Measurements from ENCODE around the gene P2RY8.

P2RY8 gene

DNA sequence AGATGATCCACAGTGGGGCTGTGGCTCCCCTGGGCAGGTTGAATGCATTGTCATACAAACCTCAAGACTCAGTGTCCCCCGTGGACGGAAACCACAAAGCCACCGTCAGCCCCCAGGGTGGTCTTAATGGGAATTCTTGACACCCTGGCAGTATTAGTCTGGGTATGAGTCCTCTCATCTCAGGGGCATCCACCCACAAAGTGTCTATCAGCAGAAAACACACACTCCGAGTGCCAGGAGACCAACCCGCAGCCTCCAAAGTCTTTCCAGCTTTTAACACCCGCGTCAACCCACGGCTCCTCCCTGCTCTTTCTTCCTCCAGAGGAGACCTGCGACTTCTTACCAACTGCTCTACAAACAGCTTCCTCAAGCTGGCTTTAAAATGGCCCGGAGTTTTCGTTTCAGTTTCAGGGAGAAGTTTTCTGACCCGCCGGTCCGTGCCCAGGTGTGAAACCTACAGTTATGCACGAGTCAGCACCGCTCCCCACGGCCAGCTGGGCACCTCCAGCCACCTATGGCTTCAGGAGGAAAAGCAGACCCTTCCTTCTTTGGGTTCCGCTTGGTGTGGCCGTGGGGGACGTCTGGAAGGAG, 69.9 kb downstream of the P2RY8 start:
- DNase-seq (ENCODE audit: extremely low read depth in 1 of 2, low read depth in 1 of 2) = no peak

DNA sequence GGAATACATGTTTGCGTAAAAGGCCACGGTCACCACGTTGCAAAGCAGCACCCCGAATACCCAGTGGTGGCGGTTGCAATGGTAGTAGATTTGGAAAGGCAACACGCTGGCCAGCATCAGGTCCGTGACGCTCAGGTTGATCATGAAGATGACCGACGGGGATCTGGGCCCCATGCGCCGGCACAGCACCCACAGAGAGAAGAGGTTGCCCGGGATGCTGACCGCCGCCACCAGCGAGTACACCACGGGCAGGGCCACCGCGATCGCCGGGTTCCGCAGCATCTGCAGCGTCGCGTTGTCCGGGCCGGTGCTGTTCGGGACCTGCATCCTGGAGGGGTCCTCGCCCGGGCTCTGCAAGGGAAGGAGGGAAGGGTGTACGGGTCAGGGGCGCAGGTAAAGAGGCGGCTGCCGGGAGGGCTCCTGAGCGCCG, 70.7 kb downstream of the P2RY8 start:
- DNase-seq (ENCODE audit: extremely low read depth in 1 of 2, low read depth in 1 of 2) = no peak

DNA sequence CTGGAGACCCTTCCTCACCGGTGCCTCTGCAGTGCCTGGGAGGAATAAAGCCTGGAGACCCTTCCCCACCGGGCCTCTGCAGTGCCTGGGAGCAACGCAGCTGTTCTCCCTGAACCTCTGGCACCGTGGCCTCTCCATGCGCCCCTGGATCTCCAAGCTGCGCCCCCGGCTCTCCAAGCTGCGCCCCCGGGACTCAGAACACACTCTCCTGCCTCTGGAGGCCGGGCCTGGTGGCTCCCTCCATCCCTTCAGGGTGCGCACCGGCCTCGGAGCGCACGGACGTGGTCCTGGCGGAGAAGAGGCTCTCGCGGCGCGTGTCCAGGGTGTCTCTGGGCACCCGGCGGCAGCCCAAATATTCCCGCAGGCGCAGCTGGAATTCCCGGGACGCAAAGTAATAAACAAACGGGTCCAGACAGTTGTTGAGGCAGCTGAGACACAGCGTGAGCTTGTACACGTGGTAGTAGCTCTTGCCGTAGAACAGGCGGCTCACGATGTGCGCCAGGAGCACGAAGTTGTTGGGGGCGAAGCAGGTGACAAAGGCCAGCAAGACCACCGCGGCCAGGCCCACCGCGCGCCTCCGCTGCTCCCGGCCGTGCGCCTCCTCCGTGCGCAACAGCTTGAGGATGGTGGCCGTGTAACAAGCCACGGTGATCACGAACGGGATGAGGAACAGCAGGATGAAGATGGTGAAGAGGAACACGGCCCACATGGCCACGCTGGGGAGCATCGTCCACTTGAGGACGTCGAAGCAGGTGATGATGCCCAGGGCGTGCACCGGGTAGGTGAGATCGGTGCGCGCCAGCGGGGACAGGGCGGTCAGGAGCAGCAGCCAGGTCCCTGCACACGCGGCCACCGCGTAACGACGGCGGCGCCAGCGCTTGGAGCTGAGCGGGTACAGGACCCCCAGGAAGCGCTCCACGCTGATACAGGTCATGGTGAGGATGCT, 71.4 kb downstream of the P2RY8 start:
- DNase-seq (ENCODE audit: extremely low read depth in 1 of 2, low read depth in 1 of 2) = no peak

DNA sequence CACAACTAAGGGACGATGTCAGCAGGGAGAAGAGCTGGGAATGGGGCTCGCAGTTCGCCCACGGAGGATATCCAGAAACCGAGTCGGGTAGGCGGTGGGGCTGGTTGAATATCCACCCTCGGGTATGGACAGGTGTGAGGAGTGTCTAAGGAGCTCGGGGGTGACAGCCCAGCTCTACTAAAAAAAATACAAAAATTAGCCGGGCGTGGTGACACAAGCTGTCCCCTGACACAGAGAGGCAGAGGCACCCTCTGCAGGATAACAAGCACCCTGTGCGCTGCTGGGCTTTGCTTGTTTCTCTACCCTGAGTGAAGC, 72.1 kb downstream of the P2RY8 start:
- DNase-seq (ENCODE audit: extremely low read depth in 1 of 2, low read depth in 1 of 2) = no peak

DNA sequence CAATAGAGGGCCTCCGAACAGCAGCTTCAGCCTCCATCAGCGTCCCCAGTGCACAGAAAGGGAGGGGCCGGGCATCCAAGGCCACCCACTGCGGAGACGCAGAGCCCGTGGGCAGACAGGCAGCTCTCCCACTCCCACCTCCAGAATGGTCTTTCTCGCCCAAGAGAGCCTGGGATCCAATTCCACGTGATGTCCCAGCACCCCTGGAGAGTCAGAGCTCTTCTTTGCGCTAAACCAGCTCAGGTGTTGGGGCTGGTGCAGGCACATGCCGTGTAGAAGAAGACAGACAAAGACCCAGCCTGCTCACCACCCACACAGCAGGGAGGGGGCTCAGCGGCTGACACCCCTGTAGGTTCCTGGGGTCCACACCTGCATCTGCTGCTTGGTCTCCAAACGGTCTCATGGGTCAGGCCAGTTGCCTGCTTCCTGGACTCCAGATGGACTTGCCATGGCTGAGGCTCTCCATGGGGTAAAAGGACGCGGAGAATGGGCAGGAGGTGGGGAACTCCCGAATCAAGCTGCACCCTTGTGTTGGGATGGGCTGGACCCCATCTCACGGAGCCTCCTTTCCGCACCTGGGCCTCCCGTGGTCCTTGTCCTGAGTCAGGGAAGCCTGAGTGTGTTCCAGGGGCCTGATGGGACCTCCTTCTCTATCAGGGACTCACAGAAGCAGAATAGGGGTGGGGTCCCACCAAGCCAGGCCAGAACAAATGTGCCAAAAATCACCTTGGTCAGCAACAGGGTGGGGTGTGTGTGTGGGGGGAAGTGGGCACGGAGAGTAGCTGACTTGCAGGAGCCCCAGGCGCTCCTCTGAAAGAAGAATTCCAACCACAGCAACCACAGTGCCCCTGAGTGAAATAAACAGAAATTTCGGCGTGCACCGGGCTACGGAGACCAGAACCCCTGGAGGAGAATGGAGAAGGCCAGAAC, 72.7 kb downstream of the P2RY8 start:
- no peak for DNase-seq (ENCODE audit: extremely low read depth in 1 of 2, low read depth in 1 of 2)

DNA sequence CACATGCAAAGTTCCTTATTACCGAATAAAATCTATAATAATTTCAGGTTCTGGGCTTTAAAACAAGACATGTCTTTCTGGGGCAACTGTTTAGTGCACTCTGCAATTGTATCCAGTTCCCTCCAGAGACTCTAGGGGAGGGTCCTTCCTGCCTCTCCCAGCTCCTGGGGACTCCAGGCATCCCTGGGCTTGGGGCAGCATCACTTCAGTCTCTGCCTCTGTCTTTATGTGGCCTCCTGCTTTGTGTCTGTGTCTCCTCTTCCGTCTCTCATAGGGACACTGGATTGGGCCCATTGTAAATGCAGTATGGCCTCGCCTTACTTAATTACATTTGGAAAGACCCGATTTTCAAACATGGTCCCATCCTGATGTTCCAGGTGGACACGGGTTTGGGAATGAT, 73.4 kb downstream of the P2RY8 start:
- DNase-seq (ENCODE audit: extremely low read depth in 1 of 2, low read depth in 1 of 2) = no peak

DNA sequence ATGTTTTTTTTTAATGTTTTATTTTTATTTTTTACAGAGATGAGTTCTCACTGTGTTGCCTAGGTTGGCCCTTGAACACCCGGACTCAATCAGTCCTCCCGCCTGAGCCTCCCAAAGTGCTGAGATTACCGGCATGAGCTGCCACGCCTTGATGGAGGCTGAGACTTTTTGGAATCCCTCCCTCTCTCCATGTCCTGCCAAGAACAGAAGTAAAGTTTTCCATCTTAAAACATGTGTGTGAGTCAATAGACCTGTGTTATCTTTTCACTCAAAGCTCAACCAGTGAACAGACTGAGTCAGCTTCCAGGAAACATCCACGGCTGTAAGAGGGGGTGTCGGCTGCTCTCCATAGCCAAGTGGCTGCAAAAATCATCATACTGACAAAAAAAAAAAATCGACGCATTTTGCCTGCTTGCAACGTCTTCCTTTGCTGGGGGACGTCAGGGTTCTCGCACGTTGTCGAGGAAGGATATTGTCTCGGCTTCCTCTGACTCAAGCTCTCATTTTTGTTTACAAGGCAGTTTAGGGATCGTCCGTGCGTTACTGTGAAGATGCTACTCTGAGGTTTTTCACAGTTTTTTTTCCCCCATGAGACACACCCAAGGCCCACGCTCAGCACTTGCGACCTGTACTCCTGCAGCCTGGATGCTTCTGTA, 74.3 kb downstream of the P2RY8 start:
- DNase-seq (ENCODE audit: extremely low read depth in 1 of 2, low read depth in 1 of 2) = peak; percentile 39 to 51

DNA sequence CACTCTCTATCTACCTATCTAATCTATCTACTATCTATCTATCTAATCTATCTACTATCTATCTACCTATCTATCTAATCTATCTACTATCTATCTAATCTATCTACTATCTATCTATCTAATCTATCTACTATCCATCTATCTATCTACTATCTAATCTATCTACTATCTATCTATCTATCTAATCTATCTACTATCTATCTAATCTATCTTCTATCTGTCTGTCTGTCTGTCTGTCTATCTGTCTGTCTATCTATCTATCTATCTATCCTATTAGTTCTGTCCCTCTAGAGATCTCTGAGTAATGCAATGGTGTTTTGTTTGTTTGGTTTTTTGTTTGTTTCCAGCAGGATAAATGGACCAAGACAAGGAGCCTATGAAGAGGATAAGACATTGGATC, 74.9 kb downstream of the P2RY8 start:
- DNase-seq (ENCODE audit: extremely low read depth in 1 of 2, low read depth in 1 of 2) = no peak

DNA sequence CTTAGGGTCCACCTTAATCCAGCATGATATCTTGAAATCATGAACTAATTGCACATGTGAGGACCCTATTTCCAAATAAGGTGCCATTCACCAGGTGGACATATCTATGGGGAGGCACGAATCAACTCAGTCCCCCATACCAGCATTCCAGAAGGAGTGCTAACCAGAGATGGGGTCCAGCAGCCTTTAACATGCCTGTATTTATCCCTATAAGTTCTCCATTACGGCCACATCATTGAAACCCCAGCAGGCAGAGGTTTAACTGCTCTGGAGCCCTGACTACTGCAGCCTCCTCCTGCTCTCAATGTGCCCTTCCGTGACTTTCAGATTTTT, 81.1 kb downstream of the P2RY8 start:
- DNase-seq (ENCODE audit: extremely low read depth in 1 of 2, low read depth in 1 of 2) = no peak

DNA sequence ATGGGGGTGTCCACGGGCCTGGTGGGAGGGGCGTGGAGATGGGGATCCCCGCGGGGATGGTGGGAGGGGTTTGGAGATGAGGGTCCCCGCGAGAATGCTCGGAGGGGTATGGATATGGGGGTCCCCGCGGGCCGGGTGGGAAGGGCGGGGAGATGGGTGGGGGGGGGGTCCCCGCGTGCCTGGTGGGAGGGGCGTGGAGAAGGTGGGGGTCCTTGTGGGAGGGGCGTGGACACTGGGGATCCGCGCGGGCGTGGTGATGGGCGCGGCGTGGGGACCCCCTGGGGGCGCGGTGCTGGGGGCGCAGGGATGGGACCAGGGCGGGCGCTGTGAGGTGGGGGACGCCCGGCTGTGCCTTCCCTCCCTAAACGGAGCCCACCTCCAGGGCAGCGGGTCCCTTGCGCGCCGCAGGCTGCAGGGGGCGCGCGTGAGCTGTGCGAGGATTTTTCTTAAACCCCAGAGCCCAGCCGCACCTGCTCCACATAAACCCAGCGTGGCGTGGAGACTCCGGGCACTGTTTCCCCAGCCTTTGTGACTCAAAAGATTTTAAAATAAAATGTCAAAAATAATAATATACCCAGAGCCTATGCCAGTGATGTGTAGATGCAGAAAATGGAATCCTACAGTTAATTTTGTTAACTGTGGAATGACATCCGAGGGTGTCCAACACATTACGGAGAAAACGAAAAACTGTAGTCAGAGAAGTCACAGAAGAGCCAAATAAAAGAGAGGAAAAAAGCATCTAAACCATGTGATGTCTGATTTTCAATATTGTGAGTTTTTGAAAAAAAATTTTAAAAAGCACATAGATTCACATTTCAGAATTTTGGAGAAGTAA, 82.8 kb downstream of the P2RY8 start:
- DNase-seq (ENCODE audit: extremely low read depth in 1 of 2, low read depth in 1 of 2) = peak; percentile 80 to 87

DNA sequence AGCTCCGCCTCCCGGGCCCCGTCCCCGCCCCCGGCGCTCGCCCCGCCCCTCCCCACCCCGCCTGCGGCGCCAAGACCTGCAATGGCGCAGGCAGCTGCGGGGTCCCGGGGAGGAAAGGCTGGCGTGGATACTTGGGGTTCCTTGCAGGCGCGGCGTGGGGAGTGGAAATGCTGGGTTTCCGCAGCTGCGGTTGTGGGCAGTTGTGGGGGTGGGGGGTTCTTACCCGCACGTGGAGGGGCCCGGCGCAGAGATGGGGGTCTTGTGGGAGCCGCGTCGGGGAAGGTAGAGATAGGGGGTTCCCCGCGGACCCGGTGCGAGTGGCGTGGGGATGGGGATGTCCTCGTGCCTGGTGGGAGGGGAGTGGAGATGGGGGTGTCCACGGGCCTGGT, 83.6 kb downstream of the P2RY8 start:
- DNase-seq (ENCODE audit: extremely low read depth in 1 of 2, low read depth in 1 of 2) = no peak

DNA sequence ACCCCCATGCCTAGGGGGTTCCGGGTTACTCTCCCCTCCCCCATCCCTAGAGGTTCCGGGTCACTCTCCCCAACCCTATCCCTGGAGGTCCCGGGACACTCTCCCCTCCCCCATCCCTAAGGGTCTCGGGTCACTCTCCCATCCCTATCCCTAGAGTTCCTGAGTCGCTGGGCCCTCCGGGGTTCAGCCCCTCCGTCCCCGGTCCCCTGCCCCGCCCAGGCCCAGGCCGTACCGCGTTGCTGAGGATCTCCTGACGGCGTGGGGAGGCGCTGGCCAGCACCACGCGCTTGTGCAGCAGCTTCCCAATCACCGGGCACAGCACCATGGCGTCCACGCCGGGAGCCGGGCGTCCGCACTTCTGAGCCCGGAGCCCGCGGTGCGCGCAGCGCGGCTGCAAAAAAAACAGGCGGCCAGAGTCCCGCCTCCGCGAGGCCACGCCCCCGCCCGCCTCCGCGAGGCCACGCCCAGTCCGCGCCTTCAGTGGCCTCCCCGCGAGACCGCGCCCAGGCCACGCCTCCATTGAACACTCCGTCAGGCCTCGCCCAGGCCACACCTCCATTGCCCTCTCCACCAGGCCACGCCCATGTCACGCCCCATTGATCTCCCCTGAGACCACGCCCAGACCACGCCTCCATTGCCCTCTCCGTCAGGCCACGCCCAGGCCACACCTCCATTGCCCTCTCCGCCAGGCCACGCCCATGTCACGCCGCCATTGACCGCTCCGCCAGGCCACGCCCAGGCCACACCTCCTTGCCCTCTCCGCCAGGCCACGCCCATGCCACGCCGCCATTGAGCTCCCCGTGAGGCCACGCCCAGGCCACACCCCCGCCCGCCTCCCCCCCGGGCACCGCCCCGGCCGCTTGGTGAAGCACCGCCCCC, 84.2 kb downstream of the P2RY8 start, which contains the start of gene ASMTL:
Gene ASMTL (minus strand): TSS at position 394 of the 879 bp plus-strand sequence. CDS start 69 bp downstream, at position 325.
- DNase-seq (ENCODE audit: extremely low read depth in 1 of 2, low read depth in 1 of 2) = peak; percentile 100

DNA sequence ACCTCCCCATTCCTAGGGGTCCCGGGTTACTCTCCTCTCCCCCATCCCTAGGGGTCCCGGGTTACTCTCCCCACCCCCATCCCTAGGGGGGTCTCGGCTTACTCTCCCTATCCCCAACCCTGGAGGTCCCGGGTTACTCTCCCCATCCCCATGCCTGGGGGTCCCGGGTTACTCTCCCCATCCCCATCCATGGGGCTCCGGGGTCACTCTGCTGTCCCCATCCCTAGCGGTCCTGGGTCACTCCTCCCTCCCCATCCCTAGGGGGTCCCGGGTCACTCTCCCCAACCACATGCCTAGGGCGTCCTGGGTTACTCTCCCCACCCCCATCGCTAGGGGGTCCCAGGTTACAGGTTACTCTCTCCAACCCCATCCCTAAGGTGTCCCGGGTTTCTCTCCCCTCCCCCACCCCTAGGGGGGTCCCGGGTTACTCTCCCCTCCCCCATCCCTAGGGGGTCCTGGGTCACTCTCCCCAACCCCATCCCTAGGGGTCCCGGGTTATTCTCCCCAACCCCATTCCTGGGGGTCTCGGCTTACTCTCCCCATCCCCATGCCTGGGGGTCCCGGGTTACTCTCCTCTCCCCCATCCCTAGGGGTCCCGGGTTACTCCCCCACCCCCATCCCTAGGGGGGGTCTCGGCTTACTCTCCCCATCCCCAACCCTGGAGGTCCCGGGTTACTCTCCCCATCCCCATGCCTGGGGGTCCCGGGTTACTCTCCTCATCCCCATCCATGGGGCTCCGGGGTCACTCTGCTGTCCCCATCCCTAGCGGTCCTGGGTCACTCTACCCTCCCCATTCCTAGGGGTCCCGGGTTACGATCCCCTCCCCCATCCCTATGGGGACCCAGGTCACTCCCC, 85.1 kb downstream of the P2RY8 start:
- DNase-seq (ENCODE audit: extremely low read depth in 1 of 2, low read depth in 1 of 2) = no peak

DNA sequence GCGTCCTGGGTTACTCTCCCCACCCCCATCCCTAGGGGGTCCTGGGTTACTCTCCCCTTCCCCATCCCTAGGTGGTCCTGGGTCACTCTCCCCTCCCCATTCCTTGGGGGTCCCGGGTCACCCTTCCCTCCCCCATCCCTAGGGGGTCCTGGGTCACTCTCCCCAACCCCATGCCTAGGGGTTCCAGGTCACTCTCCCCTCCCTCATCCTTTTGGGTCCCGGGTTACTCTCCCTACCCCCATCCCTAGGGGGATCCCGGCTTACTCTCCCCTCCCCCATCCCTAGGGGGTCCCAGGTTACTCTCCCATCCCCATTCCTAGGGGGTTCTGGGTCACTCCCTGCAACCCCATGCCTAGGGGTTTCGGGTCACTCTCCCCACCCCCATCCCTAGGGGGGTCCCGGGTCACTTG, 85.7 kb downstream of the P2RY8 start:
- DNase-seq (ENCODE audit: extremely low read depth in 1 of 2, low read depth in 1 of 2) = no peak

DNA sequence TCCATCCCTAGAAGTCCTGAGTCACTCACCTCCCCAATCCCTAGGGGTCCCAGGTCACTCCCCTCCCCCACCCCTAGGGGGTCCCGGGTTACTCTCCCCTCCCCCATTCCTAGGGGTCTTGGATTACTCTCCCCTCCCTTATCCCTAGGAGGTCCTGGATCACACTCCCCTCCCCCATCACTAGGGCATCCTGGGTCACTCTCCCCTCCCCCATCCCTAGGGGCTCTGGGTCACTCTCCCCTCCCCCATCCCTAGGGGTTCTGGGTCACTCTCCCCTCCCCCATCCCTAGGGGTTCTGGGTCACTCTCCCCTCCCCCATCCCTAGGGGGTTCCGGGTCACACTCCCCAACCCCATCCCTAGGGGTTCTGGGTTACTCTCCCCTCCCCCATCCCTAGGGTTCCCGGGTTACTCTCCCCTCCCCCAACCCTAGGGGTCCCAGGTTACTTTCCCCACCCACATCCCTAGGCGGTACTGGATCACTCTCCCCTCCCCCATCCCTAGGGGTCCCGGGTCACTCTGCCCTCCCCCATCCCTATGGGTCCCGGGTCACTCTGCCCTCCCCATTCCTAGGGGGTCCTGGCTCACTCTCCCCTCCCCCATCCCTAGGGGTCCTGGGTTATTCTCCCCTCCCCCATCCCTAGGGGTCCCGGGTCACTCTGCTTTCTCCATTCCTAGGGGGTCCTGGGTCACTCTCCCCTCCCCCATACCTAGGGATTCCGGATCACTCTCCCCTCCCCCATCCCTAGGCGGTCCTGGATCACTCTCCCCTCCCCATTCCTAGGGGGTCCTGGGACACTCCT, 86.4 kb downstream of the P2RY8 start:
- no peak for DNase-seq (ENCODE audit: extremely low read depth in 1 of 2, low read depth in 1 of 2)

DNA sequence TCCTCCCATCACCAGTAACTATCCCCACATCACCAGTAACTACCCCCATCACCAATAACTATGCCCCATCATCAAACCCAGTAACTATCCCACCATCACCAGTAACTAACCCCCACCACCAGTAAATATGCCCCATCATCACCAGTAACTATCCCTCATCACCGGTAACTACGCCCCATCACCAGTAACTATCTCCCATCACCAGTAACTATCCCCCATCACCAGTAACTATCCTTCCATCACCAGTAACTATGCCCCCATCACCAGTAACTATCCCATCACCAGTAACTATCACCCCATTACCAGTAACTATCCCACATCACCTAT, 87.2 kb downstream of the P2RY8 start:
- no peak for DNase-seq (ENCODE audit: extremely low read depth in 1 of 2, low read depth in 1 of 2)

DNA sequence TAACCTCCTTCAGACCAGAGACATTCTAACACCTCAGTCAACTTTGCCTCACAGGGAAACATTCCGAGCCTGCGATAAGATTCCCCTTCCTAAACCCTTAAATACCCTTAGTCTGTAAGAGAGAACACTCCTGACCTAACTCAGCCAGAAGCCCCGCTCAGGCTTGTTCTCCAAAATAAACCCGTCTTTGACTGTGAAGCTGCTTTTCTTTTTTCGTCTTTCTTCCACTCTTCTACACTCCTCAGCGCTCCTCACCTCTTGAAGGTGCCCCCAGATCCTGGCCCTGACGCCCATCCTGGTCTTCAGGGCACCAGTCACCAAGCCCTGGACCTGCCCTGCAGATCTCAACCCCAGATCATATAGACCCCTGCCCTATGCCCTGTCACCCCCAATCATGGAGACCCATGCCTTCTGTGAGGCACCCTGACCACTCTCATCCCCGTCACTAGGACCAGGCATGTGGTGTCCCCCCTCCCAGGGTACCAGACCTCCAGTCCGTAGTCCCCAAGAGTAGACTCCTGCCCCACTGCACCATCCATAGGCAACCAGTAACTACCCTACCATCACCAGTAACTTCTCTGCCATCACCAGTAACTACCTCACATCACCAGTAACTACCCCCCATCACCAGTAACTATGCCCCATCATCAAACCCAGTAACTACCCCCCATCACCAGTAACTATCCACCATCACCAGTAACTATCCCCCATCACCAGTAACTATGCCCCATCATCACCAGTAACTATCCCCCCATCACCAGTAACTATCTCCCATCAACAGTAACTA, 87.8 kb downstream of the P2RY8 start:
- no peak for DNase-seq (ENCODE audit: extremely low read depth in 1 of 2, low read depth in 1 of 2)
